Esophagus squamous epithelium (tissue), 4 donors: ENCODE measurements around the gene ZNF777.

ENCODE experiments used
- CTCF ChIP-seq, 6 experiments: fragments of 450-650 bp in 4 of 6; fragments of 200-600 bp in 2 of 6; sonication (generic) in 2 of 6; IDR thresholded peaks; one replicate each; pipeline ENCODE4 v1.5.1; 2016 to 2019; ENCODE audit warnings: antibody characterized with exemption in 6 of 6, mild to moderate bottlenecking in 4 of 6, moderate library complexity in 4 of 6
- POLR2A ChIP-seq, 4 donors: fragments of 450-650 bp; IDR thresholded peaks; one replicate each; pipeline ENCODE4 v1.6.1; 2017; ENCODE audit warnings: antibody characterized with exemption in 4 of 4, mild to moderate bottlenecking in 4 of 4, moderate library complexity in 3 of 4

- no peak for TF ChIP-seq CTCF (IDR thresholded peaks at IDR 0.05)
- TF ChIP-seq POLR2A (IDR thresholded peaks at IDR 0.05), result no peak
These were observed 40.8 kb upstream of the ZNF777 start for GRCh38 chr7:149501651-149502050.
